Measurements from ENCODE around the gene PLB1.

- no peak for TF ChIP-seq CTCF (IDR thresholded peaks at IDR 0.05; ENCODE audit: low read length)
- no peak for TF ChIP-seq EZH2phosphoT487 (IDR thresholded peaks at IDR 0.05; ENCODE audit: low read length)
These were observed 167.5 kb downstream of the PLB1 start for GRCh38 chr2:28663359-28663758.

All from MM.1S (cell line).